ENCODE measurements around the gene CLDN1.
A peak's percentile ranks its signal among the peaks of the same experiment; 100 is the strongest.

CLDN1 gene

DNA sequence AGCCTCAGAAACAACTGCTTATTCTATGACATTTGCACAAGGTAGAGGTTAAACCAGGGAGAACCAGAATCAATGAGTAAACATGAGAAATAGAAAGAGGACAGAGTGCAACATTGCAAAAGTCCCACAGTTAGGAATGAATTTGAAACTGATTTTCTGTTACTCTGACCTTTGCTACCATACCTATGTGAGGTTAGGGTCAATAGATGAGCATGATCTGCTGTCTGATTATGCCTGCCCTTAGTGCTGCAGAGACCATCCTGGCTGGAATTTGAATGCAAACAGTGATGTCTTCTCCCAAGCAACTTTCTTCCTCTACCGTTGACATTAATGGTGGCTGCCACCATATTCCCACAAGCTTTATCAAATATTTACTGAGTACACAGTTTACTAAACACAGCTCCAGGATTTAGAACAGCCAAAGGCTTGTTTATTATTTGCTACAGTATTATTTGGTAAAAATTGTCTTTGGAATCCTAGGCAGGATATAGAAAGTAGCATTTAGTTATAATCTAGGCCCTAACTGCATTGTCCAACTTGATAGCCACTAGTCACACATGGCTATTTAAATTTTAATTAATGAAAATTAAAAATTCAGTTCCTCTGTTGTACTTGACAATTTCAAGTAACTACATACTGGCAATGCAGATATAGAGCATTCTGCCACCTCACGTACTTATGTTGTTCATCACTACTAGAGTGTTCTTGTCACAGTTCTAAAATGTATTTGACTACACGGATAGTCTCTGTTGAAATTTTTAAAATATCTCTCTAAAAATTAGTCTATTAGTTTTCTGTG lies 8.9 kb upstream of the CLDN1 start:
- no peak for DNase-seq

GRCh38 chr3:190326930-190327329 lies 4.7 kb upstream of the CLDN1 start:
- DNase-seq = no peak

- no peak for DNase-seq
Measured at GRCh38 chr3:190326361-190326760, 4.1 kb upstream of the CLDN1 start.

GRCh38 chr3:190325923-190326322 lies 3.7 kb upstream of the CLDN1 start:
- peak; percentile 49 for DNase-seq

- no peak for DNase-seq
Measured at GRCh38 chr3:190323246-190323626, 990 bp upstream of the CLDN1 start.

DNA sequence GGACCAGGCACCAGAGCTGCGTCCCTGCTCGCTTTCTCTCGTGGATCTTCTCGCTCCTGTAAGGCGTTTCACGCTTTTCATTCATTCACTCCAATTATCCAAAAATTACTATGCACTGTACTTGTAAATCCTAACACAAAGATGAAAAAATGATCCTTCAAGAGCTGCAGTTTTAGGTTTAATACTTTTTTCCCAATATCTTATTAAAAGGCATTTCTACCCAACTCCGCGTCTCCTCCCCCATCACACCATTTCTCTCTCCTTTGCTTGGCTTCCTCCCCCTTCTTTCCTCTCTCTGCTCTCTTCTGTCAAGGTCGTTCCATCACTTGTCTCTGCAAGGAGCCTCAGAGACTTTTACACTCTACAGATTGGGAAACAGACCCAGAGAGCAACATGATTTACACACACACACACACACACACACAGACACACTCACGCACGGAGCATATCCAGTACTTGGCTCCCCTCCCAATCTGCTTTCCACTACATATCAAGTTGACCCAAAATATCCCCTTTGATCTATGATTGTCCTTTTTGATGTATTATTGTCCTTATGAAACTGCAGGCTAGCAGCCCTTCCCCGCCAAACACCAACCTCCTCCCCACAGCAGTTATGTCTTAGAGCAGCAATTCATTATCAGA lies 479 bp upstream of the CLDN1 start:
- DNase-seq = peak; percentile 38

DNA sequence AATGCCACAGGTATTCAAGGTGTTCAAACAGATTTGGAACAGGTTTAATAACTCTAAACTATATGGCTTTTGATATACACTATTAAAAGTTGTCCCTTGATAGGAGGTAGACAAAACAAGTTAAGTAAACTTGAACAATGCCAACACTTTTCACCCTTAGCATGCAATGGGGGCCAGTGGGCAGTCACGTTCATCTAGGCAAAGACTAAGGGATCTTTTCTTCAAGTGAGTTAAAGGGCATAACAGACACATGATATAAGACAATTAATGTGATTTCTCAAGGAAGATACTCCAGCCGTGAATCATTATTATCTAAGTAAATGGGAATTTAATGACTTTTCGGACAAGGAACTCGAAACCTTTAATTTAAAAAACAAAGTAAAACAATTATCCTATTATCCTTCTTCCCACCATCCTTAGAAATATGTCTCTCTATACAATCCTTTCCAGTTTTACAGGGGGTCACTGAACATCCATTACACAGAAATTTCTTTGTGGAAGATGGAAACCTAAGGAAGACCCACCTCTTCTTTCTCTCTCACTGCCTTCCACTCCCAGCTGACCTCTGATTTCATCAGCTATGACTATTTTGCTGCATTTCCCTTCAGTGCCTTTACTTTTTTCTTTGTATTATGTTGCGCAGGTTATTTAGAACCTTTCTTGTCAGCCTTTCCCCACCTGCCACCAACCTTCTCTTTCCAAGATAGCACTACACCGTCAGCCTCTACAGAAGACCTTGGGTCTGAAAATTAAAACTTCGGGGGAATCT lies 1.5 kb downstream of the CLDN1 start:
- no peak for DNase-seq

DNA sequence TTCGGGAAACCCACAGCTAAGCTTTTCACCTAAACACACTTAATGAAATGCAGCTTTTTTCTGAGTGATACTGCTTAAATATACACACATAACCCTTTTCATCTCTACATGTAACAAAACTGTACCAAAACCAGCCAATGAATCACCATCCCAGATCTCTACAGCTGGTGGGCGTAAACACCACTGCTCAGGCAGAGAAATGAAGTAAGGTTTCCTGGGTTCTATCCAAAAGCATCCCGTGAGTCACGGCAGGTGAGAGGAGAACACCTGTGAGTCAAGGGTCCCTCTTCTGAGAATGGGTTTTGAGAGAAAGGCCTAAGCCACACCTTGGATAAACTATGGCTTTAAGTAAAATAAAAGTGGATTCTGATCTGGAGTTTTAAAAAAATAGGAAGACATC lies 2.6 kb downstream of the CLDN1 start:
- DNase-seq = no peak

- no peak for DNase-seq
Measured at GRCh38 chr3:190318666-190319065, 3.6 kb downstream of the CLDN1 start.

DNA sequence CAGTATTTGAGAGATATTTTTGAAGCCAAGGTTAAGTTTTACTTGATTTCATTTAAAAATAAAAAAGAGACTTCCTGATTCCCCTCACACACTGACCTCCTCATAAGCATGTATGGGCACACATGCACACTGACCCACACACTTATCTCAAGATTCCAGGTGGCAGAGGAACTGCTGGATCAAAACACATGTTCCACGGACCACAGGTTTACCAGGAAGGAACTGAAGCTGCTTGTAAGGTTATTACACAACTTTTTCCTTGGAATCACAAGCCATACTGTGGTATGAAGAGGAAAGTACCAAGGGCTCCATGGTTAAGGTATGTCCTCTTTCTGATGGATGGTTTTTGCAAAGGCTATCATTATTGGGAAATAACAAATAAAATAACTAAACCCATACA lies 7.5 kb downstream of the CLDN1 start:
- DNase-seq = no peak

DNA sequence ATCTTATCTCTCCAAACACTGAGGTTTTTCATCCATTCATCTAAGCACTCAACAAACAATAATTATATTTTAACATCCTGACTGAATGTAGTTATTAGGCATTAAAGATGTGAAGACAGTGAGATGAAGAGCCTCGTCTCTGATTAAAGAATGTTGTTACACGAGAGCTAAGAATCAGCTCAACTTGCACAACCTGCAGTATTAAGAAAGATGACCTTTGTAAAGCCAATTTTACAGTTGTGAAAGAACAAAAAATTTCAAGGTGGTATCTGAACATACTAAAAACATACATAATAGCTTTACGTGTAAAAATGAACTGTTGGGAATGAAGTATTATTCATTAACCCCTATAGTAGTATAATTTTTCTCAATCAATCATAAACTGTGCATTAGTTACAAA lies 12.8 kb downstream of the CLDN1 start:
- no peak for DNase-seq

DNA sequence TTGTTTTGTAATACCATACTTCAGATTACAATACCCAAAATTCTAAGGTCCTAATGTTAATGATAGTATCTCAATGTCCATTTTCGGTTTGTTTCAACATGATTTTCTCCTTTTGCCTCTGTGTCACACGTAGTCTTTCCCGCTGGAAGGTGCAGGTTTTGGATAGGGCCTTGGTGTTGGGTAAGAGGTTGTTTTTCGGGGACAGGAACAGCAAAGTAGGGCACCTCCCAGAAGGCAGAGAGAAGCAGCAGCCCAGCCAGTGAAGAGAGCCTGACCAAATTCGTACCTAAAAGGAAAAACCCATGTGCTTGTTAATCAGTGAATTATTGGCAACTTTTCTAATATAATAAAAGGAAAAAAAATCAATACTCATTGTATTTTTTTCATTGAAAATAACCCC lies 14.1 kb downstream of the CLDN1 start:
- no peak for DNase-seq

GRCh38 chr3:190307164-190307545 lies 15.1 kb downstream of the CLDN1 start:
- no peak for DNase-seq

- peak; percentile 82 for DNase-seq
Measured at GRCh38 chr3:190306513-190307163, 15.6 kb downstream of the CLDN1 start.

- DNase-seq = no peak
Measured at GRCh38 chr3:190306026-190306425, 16.2 kb downstream of the CLDN1 start.

DNA sequence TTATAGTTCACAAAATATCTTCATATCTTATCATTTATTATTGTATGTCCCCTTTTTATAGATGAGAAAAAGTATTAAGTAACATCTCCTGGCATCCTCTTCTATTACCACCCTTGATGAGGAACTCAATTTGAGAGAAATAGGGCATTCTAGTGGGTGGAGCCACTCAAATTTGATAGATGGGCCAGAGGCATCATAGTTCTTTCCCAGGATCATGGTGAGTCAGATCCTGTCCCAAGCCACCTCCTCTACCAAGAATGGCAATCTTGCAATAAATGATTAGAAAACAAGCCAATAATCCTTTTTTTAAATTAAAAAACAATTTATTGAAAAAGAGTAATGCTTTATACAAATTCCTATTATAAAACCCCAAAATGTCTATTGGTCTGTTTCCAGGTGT lies 16.8 kb downstream of the CLDN1 start:
- no peak for DNase-seq

DNA sequence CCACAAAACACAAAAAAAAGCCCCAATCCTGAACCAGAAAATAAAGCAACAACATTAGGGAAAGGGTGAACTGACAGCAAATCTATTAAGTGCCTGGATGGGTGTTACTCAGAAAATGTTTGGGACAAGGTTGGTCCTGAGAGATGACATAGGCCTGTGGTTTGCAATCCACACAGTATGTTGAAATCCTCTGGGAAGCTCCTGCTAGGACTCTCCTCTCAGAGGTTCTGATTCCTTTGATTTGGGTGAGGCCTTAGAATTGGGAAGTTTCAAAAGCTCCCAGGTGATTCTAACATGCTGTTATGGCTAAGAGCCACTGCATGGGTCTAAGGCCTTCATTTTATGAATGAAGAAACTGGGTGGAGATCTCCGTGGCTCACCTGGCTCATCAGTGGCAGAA lies 18.4 kb downstream of the CLDN1 start:
- DNase-seq = no peak

GRCh38 chr3:190302212-190302867 lies 19.9 kb downstream of the CLDN1 start:
- DNase-seq = no peak

GRCh38 chr3:190301591-190301990 lies 20.7 kb downstream of the CLDN1 start:
- DNase-seq = no peak

DNA sequence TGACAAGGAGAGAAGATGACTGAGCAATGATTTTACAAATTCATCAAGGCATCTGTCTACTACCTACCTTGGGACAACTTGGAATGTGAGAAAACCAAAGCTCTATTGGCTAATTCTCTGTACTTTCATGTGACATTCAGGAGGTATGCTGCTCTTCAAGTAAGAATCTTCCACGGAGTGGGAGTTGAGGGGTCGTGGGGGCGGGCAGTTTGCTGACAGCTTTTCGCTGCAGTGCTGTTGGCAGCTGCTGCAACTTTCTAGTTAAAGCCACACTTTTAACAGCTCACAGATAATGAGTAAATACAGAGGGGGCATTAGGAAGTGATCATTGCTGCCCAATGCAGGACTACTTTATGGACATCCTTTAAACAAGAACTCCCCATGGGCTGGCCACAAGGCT lies 22.3 kb downstream of the CLDN1 start:
- no peak for DNase-seq

DNA sequence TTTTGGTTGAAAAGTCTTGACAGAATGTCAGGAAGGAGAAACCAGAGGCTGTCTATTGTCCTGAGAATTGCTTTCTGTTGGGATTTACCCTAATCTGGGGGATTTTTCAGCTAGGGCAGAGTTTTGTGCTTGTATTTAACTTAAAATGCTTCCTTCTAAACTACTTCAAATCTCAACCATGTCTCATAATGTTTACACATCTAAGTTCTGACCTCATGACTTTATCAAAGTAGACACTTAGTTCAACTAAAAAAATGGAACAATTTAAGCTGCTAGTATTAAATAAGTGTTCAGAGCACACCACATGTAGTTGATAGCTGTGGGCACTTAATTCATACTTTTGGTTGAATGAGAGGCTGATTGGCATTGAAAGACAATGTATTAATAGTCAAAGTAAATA lies 28.2 kb downstream of the CLDN1 start:
- no peak for DNase-seq

GRCh38 chr3:190293621-190294020 lies 28.6 kb downstream of the CLDN1 start:
- DNase-seq = no peak

GRCh38 chr3:190291994-190292584 lies 30.2 kb downstream of the CLDN1 start:
- DNase-seq = no peak

All from NCI-H1105 treated with DMSO at 0.1 percent for 48 hours (cell line).